CD4-positive, alpha-beta memory T cell (primary cell): ENCODE data around the gene C1orf56. TPM values are rescaled to one million over a fixed set of nuclear protein-coding genes. Genes with fewer than 3 reads are reported as not detected.
A peak's percentile ranks its signal among the peaks of the same experiment; 100 is the strongest.

Source experiments
- CTCF ChIA-PET: fragments of 350-600 bp; sonication (Branson Sonifier 250); formaldehyde crosslinking; loops from one replicate; lab custom pipeline; 2021; ENCODE audit warnings: inconsistent platforms; ENCODE audit not compliant: partially characterized antibody; lab: Charles Lee
- POLR2A ChIA-PET: fragments of 350-600 bp; sonication (Branson Sonifier 250); formaldehyde crosslinking; loops from one replicate; lab custom pipeline; 2021; ENCODE audit not compliant: partially characterized antibody; lab: Charles Lee
- DNase-seq, 5 donors: peaks; one replicate each; pipeline versions ENCODE4 v3.0.0 to v3.0.0-alpha.2; 2020 to 2022; ENCODE audit warnings: mixed read lengths in 1 of 5
- H3K27ac ChIP-seq: one replicate; pipeline ENCODE4 v1.7.0; 2013; ENCODE audit warnings: low read depth, low read length
- H3K27me3 ChIP-seq: 2 replicates; pipeline ENCODE4 v1.7.0; 2013; ENCODE audit warnings: mild to moderate bottlenecking, low read length, moderate library complexity; ENCODE audit not compliant: insufficient read depth
- H3K36me3 ChIP-seq: 2 replicates; pipeline ENCODE4 v1.7.0; 2013; ENCODE audit warnings: mild to moderate bottlenecking, low read length, moderate library complexity; ENCODE audit not compliant: insufficient read depth
- H3K4me1 ChIP-seq: 2 replicates; pipeline ENCODE4 v1.7.0; 2013; ENCODE audit warnings: mild to moderate bottlenecking, low read length, moderate library complexity; ENCODE audit not compliant: insufficient read depth
- H3K4me3 ChIP-seq, 2 donors: one replicate each; pipeline ENCODE4 v1.7.0; 2013; ENCODE audit warnings: low read length in 2 of 2, mild to moderate bottlenecking in 1 of 2
- H3K9me3 ChIP-seq, 2 donors: one replicate each; pipeline ENCODE4 v1.7.0; 2013; ENCODE audit warnings: low read length in 2 of 2, control low read depth in 1 of 2; ENCODE audit not compliant: control insufficient read depth in 1 of 2
- H3K27ac Mint-ChIP-seq, 7 donors: one replicate each; pipeline ENCODE4 v1.8.0; 2020 to 2021; ENCODE audit warnings: mixed read lengths in 7 of 7, mild to moderate bottlenecking in 6 of 7, inconsistent platforms in 3 of 7, moderate library complexity in 3 of 7
- H3K27me3 Mint-ChIP-seq, 2 donors: one replicate each; pipeline ENCODE4 v1.8.0; 2020 to 2021; ENCODE audit warnings: mixed read lengths in 2 of 2
- H3K36me3 Mint-ChIP-seq, 2 donors: one replicate each; pipeline ENCODE4 v1.8.0; 2020 to 2021; ENCODE audit warnings: mixed read lengths in 2 of 2, inconsistent platforms in 1 of 2, mild to moderate bottlenecking in 1 of 2
- H3K4me1 Mint-ChIP-seq, 4 donors: one replicate each; pipeline ENCODE4 v1.8.0; 2020 to 2021; ENCODE audit warnings: mixed read lengths in 4 of 4, mild to moderate bottlenecking in 1 of 4
- H3K4me3 Mint-ChIP-seq, 8 donors: one replicate each; pipeline ENCODE4 v1.8.0; 2020 to 2021; ENCODE audit warnings: mixed read lengths in 8 of 8, mild to moderate bottlenecking in 7 of 8, moderate library complexity in 6 of 8, inconsistent platforms in 3 of 8
- H3K9me3 Mint-ChIP-seq, 8 donors: one replicate each; pipeline ENCODE4 v1.8.0; 2020 to 2021; ENCODE audit warnings: mixed read lengths in 8 of 8, mild to moderate bottlenecking in 5 of 8, inconsistent platforms in 3 of 8, moderate library complexity in 1 of 8
- intact Hi-C: fragments of 100-400 bp; cut with micrococcal nuclease; formaldehyde crosslinking; loops from one replicate; pipeline ENCODE4 v1.15.1; 2023
- polyA plus RNA-seq, 2 donors: library from polyadenylated mRNA; unstranded; fragments of 300-500 nt; fragmentation: Illumina TruSeq; gene quantifications; one replicate each; pipeline ENCODE4 v1.2.3, GENCODE V29; 2021
- total RNA-seq, 2 experiments: library from RNA; stranded (reverse); gene quantifications; one replicate each; pipeline ENCODE4 v1.2.3, GENCODE V29; 2021

Gene C1orf56
- total and polyA plus RNA-seq, 4 experiments from 2014 or later, result 1.4 to 3.6 (median 3.0) TPM

GRCh38 chr1:151049458-151049857 is 1.9 kb downstream of the C1orf56 start:
- Histone ChIP-seq H3K4me1 (peaks cover 46% of the 10 kb centered on the region), H3K9me3 (no peaks in the 10 kb centered on the region), H3K4me3 (no peak overlapping the region), H3K27me3 (no peaks in the 10 kb centered on the region), H3K27ac (peak overlapping the region; percentile 17), H3K36me3 (peaks cover 30% of the 10 kb centered on the region)
- H3K4me1 Mint-ChIP-seq, result peaks cover 30 to 85% (median 58%) of the 10 kb centered on the region in 4 donors
- peak overlapping the region in 7 of 8 donors; percentile 2 to 90 (median 36) for H3K4me3 Mint-ChIP-seq
- ChIA-PET POLR2A (interaction anchor here (0.5 to 16.6 kb wide), 12 partner anchors 10 to 141 kb away, joined by 3 to 325 read pairs (median 8); partner anchors contain the start of genes BNIPL, CDC42SE1, GABPB2 and MINDY1), CTCF (interaction anchor here (0.8 to 3.3 kb wide), 8 partner anchors 9 to 50 kb away, joined by 3 to 16 read pairs (median 4); partner anchors contain the start of genes CDC42SE1, MINDY1 and MLLT11)
- H3K9me3 Mint-ChIP-seq, result no peaks in the 10 kb centered on the region
- intact Hi-C loops, result loop anchor here (2.0 kb wide), 1 partner anchor 41 kb away; the partner anchor contains the start of gene PRUNE1
- H3K27ac Mint-ChIP-seq, result peak overlapping the region in 6 of 7 donors; percentile 70 to 98 (median 86)
- no peaks in the 10 kb centered on the region for H3K27me3 Mint-ChIP-seq
- no peak for DNase-seq
- peaks cover 32 to 41% of the 10 kb centered on the region in 2 donors for H3K36me3 Mint-ChIP-seq

- no peaks in the 10 kb centered on the region for H3K9me3 ChIP-seq
- H3K4me3 ChIP-seq, result no peak overlapping the region
- H3K4me3 Mint-ChIP-seq, result peak overlapping the region in 2 of 8 donors; percentile 27 to 90
- peaks cover 39 to 48% of the 10 kb centered on the region in 2 donors for H3K36me3 Mint-ChIP-seq
- no peak for DNase-seq
- no peaks in the 10 kb centered on the region for H3K9me3 Mint-ChIP-seq
- H3K27ac Mint-ChIP-seq, result peak overlapping the region; percentile 23 to 98 (median 83)
- ChIA-PET CTCF (interaction anchor here (0.8 to 3.3 kb wide), 9 partner anchors 8 to 50 kb away, joined by 3 to 16 read pairs (median 4); partner anchors contain the start of genes CDC42SE1, MINDY1 and MLLT11), POLR2A (interaction anchor here (0.9 to 16.6 kb wide), 13 partner anchors 8 to 140 kb away, joined by 3 to 325 read pairs (median 8); partner anchors contain the start of genes BNIPL, CDC42SE1, GABPB2 and MINDY1)
- H3K27me3 ChIP-seq, result no peaks in the 10 kb centered on the region
- peak overlapping the region; percentile 17 for H3K27ac ChIP-seq
- peaks cover 33 to 92% (median 63%) of the 10 kb centered on the region in 4 donors for H3K4me1 Mint-ChIP-seq
- intact Hi-C loops, result no loop called here
- H3K4me1 ChIP-seq, result peaks cover 53% of the 10 kb centered on the region
- peaks cover 37% of the 10 kb centered on the region for H3K36me3 ChIP-seq
- H3K27me3 Mint-ChIP-seq, result no peaks in the 10 kb centered on the region
Measured at GRCh38 chr1:151050051-151050688, 2.6 kb downstream of the C1orf56 start.

GRCh38 chr1:151051356-151052009 is 3.9 kb downstream of the C1orf56 start:
- H3K27me3 ChIP-seq, result no peaks in the 10 kb centered on the region
- Mint-ChIP-seq H3K4me1 (peaks cover 38 to 96% (median 68%) of the 10 kb centered on the region in 4 donors), H3K27me3 (no peaks in the 10 kb centered on the region), H3K9me3 (peaks cover 0 to under 1% (median 0%) of the 10 kb centered on the region in 8 donors), H3K36me3 (peaks cover 52 to 62% of the 10 kb centered on the region in 2 donors), H3K4me3 (peak overlapping the region in 3 of 8 donors; percentile 43 to 48 (median 48)), H3K27ac (peak overlapping the region in 6 of 7 donors; percentile 49 to 98 (median 75))
- ChIA-PET CTCF (interaction anchor here (1.1 to 3.3 kb wide), 4 partner anchors 8 to 49 kb away, joined by 4 to 16 read pairs (median 4); partner anchors contain the start of genes CDC42SE1 and MLLT11), POLR2A (interaction anchor here (0.5 to 16.6 kb wide), 7 partner anchors 8 to 105 kb away, joined by 3 to 325 read pairs (median 32); partner anchors contain the start of genes CDC42SE1, GABPB2, MLLT11 and TNFAIP8L2)
- H3K36me3 ChIP-seq, result peaks cover 46% of the 10 kb centered on the region
- H3K27ac ChIP-seq, result peak overlapping the region; percentile 25
- peaks cover 64% of the 10 kb centered on the region for H3K4me1 ChIP-seq
- H3K9me3 ChIP-seq, result no peaks in the 10 kb centered on the region
- no peak for DNase-seq
- no peak overlapping the region for H3K4me3 ChIP-seq
- intact Hi-C loops, result no loop called here

GRCh38 chr1:151054971-151055547 is 7.5 kb downstream of the C1orf56 start:
- H3K36me3 ChIP-seq, result peaks cover 46% of the 10 kb centered on the region
- no peaks in the 10 kb centered on the region for H3K9me3 ChIP-seq
- H3K36me3 Mint-ChIP-seq, result peaks cover 71 to 88% of the 10 kb centered on the region in 2 donors
- peaks cover 67% of the 10 kb centered on the region for H3K4me1 ChIP-seq
- peaks cover 35 to 96% (median 55%) of the 10 kb centered on the region in 4 donors for H3K4me1 Mint-ChIP-seq
- peaks cover 0 to 7% (median 0%) of the 10 kb centered on the region in 8 donors for H3K9me3 Mint-ChIP-seq
- POLR2A ChIA-PET, result interaction anchor here (1.1 to 16.6 kb wide), 13 partner anchors 8 to 850 kb away, joined by 3 to 325 read pairs (median 6); partner anchors contain the start of genes BNIPL, C1orf56, GABPB2 and MINDY1
- CTCF ChIA-PET, result interaction anchor here (0.9 to 9.0 kb wide), 9 partner anchors 8 to 101 kb away, joined by 3 to 92 read pairs (median 5); partner anchors contain the start of genes C1orf56, GABPB2, MINDY1 and TNFAIP8L2
- H3K4me3 ChIP-seq, result peak overlapping the region; percentile 87 to 93
- H3K27ac ChIP-seq, result peak overlapping the region; percentile 90
- no peak for DNase-seq
- H3K27me3 ChIP-seq, result no peaks in the 10 kb centered on the region
- H3K4me3 Mint-ChIP-seq, result peak overlapping the region; percentile 96 to 100 (median 100)
- H3K27ac Mint-ChIP-seq, result peak overlapping the region; percentile 98 to 100 (median 99)
- intact Hi-C loops, result loop anchor here (5.0 kb wide), 1 partner anchor 493 kb away; no protein-coding TSS in a partner anchor
- peaks cover 0 to 1% of the 10 kb centered on the region in 2 donors for H3K27me3 Mint-ChIP-seq

GRCh38 chr1:151055581-151055980 is 8.0 kb downstream of the C1orf56 start:
- H3K27me3 Mint-ChIP-seq, result peaks cover 0 to 1% of the 10 kb centered on the region in 2 donors
- peaks cover 37 to 96% (median 56%) of the 10 kb centered on the region in 4 donors for H3K4me1 Mint-ChIP-seq
- H3K9me3 ChIP-seq, result no peaks in the 10 kb centered on the region
- H3K4me3 Mint-ChIP-seq, result peak overlapping the region; percentile 96 to 100 (median 100)
- intact Hi-C loops, result loop anchor here (5.0 kb wide), 1 partner anchor 493 kb away; no protein-coding TSS in a partner anchor
- ChIA-PET POLR2A (interaction anchor here (0.9 to 16.6 kb wide), 17 partner anchors 9 to 849 kb away, joined by 3 to 325 read pairs (median 5); partner anchors contain the start of genes BNIPL, C1orf56, GABPB2 and MINDY1), CTCF (interaction anchor here (0.9 to 9.0 kb wide), 8 partner anchors 9 to 101 kb away, joined by 3 to 92 read pairs (median 6); partner anchors contain the start of genes C1orf56, GABPB2, MINDY1 and TNFAIP8L2)
- peaks cover 0 to 7% (median 0%) of the 10 kb centered on the region in 8 donors for H3K9me3 Mint-ChIP-seq
- H3K36me3 Mint-ChIP-seq, result peaks cover 71 to 86% of the 10 kb centered on the region in 2 donors
- peak overlapping the region; percentile 87 to 93 for H3K4me3 ChIP-seq
- peaks cover 46% of the 10 kb centered on the region for H3K36me3 ChIP-seq
- no peaks in the 10 kb centered on the region for H3K27me3 ChIP-seq
- DNase-seq, result no peak
- H3K27ac ChIP-seq, result peak overlapping the region; percentile 90
- peaks cover 72% of the 10 kb centered on the region for H3K4me1 ChIP-seq
- peak overlapping the region; percentile 98 to 100 (median 99) for H3K27ac Mint-ChIP-seq

- Mint-ChIP-seq H3K4me1 (peaks cover 39 to 96% (median 57%) of the 10 kb centered on the region in 4 donors), H3K27me3 (peaks cover 0 to 1% of the 10 kb centered on the region in 2 donors), H3K9me3 (peaks cover 0 to 7% (median 0%) of the 10 kb centered on the region in 8 donors), H3K27ac (peak overlapping the region; percentile 98 to 100 (median 99)), H3K4me3 (peak overlapping the region; percentile 96 to 100 (median 100)), H3K36me3 (peaks cover 68 to 84% of the 10 kb centered on the region in 2 donors)
- intact Hi-C loops, result loop anchor here (1.0 to 5.0 kb wide), 3 partner anchors 8 to 494 kb away; partner anchors contain the start of gene PRUNE1
- no peaks in the 10 kb centered on the region for H3K27me3 ChIP-seq
- peaks cover 76% of the 10 kb centered on the region for H3K4me1 ChIP-seq
- H3K4me3 ChIP-seq, result peak overlapping the region; percentile 89 to 93
- H3K27ac ChIP-seq, result peak overlapping the region; percentile 90
- DNase-seq, result peak; percentile 62 to 75 (median 71)
- POLR2A ChIA-PET, result interaction anchor here (0.9 to 16.6 kb wide), 18 partner anchors 9 to 849 kb away, joined by 3 to 325 read pairs (median 5); partner anchors contain the start of genes BNIPL, C1orf56, GABPB2 and MINDY1
- no peaks in the 10 kb centered on the region for H3K9me3 ChIP-seq
- CTCF ChIA-PET, result interaction anchor here (1.4 to 9.0 kb wide), 8 partner anchors 9 to 100 kb away, joined by 3 to 92 read pairs (median 10); partner anchors contain the start of genes C1orf56, GABPB2, MINDY1 and TNFAIP8L2
- H3K36me3 ChIP-seq, result peaks cover 46% of the 10 kb centered on the region
Measured at GRCh38 chr1:151056149-151056548, 8.6 kb downstream of the C1orf56 start.
